Smooth muscle cell (in vitro differentiated cells): ENCODE results near the gene ACER3. TPM values are rescaled to one million over a fixed set of nuclear protein-coding genes. Genes with fewer than 3 reads are reported as not detected.

ENCODE experiments used
- DNase-seq: peaks from one replicate; lab custom pipeline; 2025; ENCODE audit not compliant: unreplicated experiment; lab: John Stamatoyannopoulos, UW
- H2AFZ ChIP-seq: fragments of 200-600 bp; sonication (generic); 2 replicates; pipeline ENCODE4 v1.6.0; 2016; ENCODE audit warnings: antibody characterized with exemption, low read depth, mild to moderate bottlenecking
- H3F3A ChIP-seq: fragments of 200-600 bp; sonication (generic); 2 replicates; pipeline ENCODE4 v1.6.0; 2017; ENCODE audit warnings: antibody characterized with exemption, low read depth
- H3K27ac ChIP-seq: fragments of 200-600 bp; sonication (generic); 2 replicates; pipeline ENCODE4 v1.5.1; 2016; ENCODE audit warnings: low read depth, mild to moderate bottlenecking
- H3K27me3 ChIP-seq: fragments of 200-600 bp; sonication (generic); 2 replicates; pipeline ENCODE4 v1.6.1; 2016; ENCODE audit warnings: low read depth, mild to moderate bottlenecking
- H3K36me3 ChIP-seq: fragments of 200-600 bp; sonication (generic); 2 replicates; pipeline ENCODE4 v1.5.1; 2016; ENCODE audit warnings: low read depth
- H3K4me1 ChIP-seq: fragments of 200-600 bp; sonication (generic); 2 replicates; pipeline ENCODE4 v1.5.1; 2016; ENCODE audit warnings: low read depth
- H3K4me2 ChIP-seq: fragments of 200-600 bp; sonication (generic); 2 replicates; pipeline ENCODE4 v1.6.0; 2016; ENCODE audit warnings: mild to moderate bottlenecking
- H3K4me3 ChIP-seq: fragments of 200-600 bp; sonication (generic); 2 replicates; pipeline ENCODE4 v1.5.1; 2016; ENCODE audit warnings: mild to moderate bottlenecking
- H3K79me2 ChIP-seq: fragments of 200-600 bp; sonication (generic); 2 replicates; pipeline ENCODE4 v1.6.0; 2016; ENCODE audit warnings: low read depth, mild to moderate bottlenecking
- H3K9ac ChIP-seq: fragments of 200-600 bp; sonication (generic); 2 replicates; pipeline ENCODE4 v1.6.0; 2016; ENCODE audit warnings: low read depth
- H3K9me3 ChIP-seq: fragments of 200-600 bp; sonication (generic); replicated peaks from 2 replicates; pipeline ENCODE4 v1.5.1; 2016; ENCODE audit warnings: low read depth
- H4K20me1 ChIP-seq: fragments of 200-600 bp; sonication (generic); 2 replicates; pipeline ENCODE4 v1.6.0; 2016; ENCODE audit warnings: low read depth
- CTCF ChIP-seq: fragments of 200-600 bp; sonication (generic); IDR thresholded peaks from 2 replicates; pipeline ENCODE4 v1.5.1; 2017; ENCODE audit warnings: borderline replicate concordance, mild to moderate bottlenecking, antibody characterized with exemption; ENCODE audit not compliant: insufficient read depth, poor library complexity, severe bottlenecking
- WGBS: methylation state at CpG from one replicate; pipeline ENCODE4 v1.1.7; 2016; ENCODE audit warnings: low lambda C conversion rate; 5-methylcytosine and 5-hydroxymethylcytosine counted together
- polyA plus RNA-seq: library from polyadenylated mRNA; unstranded; fragments of >200 nt; fragmentation: Nextera tagmentation; extraction: Ambion mirVana; gene quantifications from 2 replicates; pipeline ENCODE4 v1.2.1, GENCODE V29; 2016
- total RNA-seq: library from RNA; depleted of rRNA; stranded (reverse); fragments of >200 nt; gene quantifications from 2 replicates; pipeline ENCODE4 v1.2.3, GENCODE V29; 2014

The ACER3 gene
- total and polyA plus RNA-seq, 2 experiments from 2014 or later = 14.0 to 16.8 TPM

GRCh38 chr11:76978818-76979217 is 118.1 kb downstream of the ACER3 start:
- Histone ChIP-seq H3K4me1 (no peaks in the 10 kb centered on the region), H2AFZ (no peak overlapping the region), H3K27ac (no peak overlapping the region), H3K4me2 (no peak overlapping the region), H3K4me3 (no peak overlapping the region), H3K79me2 (no peaks in the 10 kb centered on the region), H3K9ac (no peak overlapping the region), H3K36me3 (no peaks in the 10 kb centered on the region), H3F3A (no peaks in the 10 kb centered on the region), H3K9me3 (no peaks in the 10 kb centered on the region), H4K20me1 (no peaks in the 10 kb centered on the region), H3K27me3 (no peaks in the 10 kb centered on the region)
- no peak for DNase-seq
- WGBS = 100% methylated on average over 3 of the region's 3 CpGs
- TF ChIP-seq CTCF = no peak

GRCh38 chr11:76980196-76980595 is 119.5 kb downstream of the ACER3 start:
- no peaks in the 10 kb centered on the region for H3K9me3 ChIP-seq
- no peaks in the 10 kb centered on the region for H4K20me1 ChIP-seq
- H3K79me2 ChIP-seq = no peaks in the 10 kb centered on the region
- no peak for DNase-seq
- H3K4me1 ChIP-seq = no peaks in the 10 kb centered on the region
- no peaks in the 10 kb centered on the region for H3K36me3 ChIP-seq
- H3K27ac ChIP-seq = no peak overlapping the region
- no peak overlapping the region for H3K4me2 ChIP-seq
- no peak for TF ChIP-seq CTCF
- H2AFZ ChIP-seq = no peak overlapping the region
- no peak overlapping the region for H3K9ac ChIP-seq
- H3F3A ChIP-seq = no peaks in the 10 kb centered on the region
- no peak overlapping the region for H3K4me3 ChIP-seq
- H3K27me3 ChIP-seq = no peaks in the 10 kb centered on the region

DNA sequence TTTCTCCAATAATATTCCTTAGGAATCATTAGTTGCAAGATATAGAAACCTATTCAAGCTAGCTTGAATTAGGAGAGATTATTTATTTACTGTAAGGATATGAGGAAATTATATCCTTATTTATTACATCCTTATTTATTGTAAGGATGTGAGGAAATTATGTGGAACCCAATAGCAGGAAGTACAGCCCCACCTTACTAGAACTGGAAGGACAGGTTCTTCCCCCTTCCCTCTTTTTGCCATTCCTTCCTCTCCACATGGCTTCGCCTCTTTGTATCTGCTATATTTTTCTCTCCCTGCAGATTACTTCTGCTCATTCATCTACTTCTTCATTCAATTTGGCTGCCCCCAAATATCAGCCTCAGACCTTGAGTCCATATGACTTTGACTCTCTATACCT is 124.0 kb downstream of the ACER3 start:
- no peak for DNase-seq
- Histone ChIP-seq H3K4me2 (no peak overlapping the region), H2AFZ (no peak overlapping the region), H4K20me1 (no peaks in the 10 kb centered on the region), H3F3A (no peaks in the 10 kb centered on the region), H3K36me3 (no peaks in the 10 kb centered on the region), H3K9me3 (no peaks in the 10 kb centered on the region), H3K79me2 (no peaks in the 10 kb centered on the region), H3K27me3 (no peaks in the 10 kb centered on the region), H3K4me1 (no peaks in the 10 kb centered on the region), H3K9ac (no peak overlapping the region), H3K4me3 (no peak overlapping the region), H3K27ac (no peak overlapping the region)
- TF ChIP-seq CTCF = no peak
- WGBS = 88% methylated on average over 1 of the region's 1 CpG

DNA sequence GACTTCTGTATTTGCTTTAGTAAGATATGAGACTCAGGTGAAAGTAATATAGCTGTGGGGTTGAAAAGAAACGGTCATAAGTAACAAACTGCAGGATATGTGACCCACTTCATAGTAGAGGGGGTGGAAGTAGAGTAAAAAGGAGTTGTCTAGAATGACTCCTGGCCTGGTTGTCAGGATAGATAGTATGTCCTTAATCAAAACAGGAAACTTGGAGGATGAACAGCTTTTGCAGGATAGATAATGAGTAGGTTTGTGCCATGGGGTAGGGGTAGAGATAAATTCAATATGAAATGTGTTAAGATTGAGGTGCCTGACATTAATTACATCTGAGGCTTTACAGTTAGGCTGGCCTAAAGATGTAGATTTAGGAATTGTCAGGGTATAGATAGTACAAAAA is 126.5 kb downstream of the ACER3 start:
- Histone ChIP-seq H3K4me1 (no peaks in the 10 kb centered on the region), H2AFZ (no peak overlapping the region), H3K9me3 (no peaks in the 10 kb centered on the region), H3K36me3 (no peaks in the 10 kb centered on the region), H3K4me3 (no peak overlapping the region), H3F3A (no peaks in the 10 kb centered on the region), H3K9ac (no peak overlapping the region), H3K79me2 (no peaks in the 10 kb centered on the region), H4K20me1 (no peaks in the 10 kb centered on the region), H3K27me3 (no peaks in the 10 kb centered on the region), H3K4me2 (no peak overlapping the region), H3K27ac (no peak overlapping the region)
- 84% methylated on average over 1 of the region's 1 CpG for WGBS
- no peak for DNase-seq
- no peak for TF ChIP-seq CTCF
